GM18526 (cell line): ENCODE results near the gene SPOCK2.

ENCODE experiments used
- POLR2A ChIP-seq: IDR thresholded peaks from 3 replicates; pipeline ENCODE4 v1.6.1; 2011; ENCODE audit not compliant: insufficient read length; ENCODE audit errors: extremely low read depth

Gene SPOCK2

DNA sequence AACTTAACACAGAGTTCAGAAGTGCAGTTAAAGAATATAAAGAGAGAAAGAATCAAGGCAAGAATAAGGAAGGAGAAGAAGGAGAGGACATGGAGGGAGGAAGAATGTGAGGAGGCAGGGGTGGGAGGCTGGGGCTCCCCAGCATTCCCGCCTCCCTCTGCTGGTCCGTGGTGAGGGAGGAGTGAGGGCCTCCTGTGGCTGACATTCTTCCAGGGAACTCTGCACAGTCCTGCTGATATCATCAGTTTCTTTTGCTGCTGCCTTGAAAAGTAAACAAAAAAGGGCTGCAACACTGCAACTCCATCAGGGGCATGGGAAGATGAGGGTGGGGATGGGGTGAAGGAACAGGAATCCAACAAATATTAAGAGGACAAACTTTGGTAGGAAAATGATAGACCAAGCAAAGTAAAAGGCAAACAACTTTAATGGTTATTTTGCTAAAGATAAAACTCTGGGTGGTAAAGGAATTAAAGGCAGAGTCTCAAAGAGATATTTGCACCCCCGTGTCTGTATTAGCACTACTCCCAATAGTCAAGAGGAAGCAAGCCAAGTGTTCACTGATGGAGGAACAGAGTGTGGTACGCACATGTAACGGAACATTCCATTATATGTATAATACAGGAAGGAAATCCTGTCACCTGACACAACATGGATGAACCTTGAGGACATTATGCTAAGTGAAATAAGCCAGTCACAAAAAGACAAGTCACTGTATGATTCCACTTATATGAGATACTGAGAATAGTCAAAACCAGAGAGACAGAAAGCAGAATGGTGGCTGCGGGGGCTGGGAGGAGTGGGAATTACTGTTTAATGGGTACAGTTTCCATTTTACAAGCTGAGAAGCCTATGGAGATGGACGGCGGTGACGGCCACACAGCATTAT is 8.0 kb upstream of the SPOCK2 start:
- no peak for TF ChIP-seq POLR2A

DNA sequence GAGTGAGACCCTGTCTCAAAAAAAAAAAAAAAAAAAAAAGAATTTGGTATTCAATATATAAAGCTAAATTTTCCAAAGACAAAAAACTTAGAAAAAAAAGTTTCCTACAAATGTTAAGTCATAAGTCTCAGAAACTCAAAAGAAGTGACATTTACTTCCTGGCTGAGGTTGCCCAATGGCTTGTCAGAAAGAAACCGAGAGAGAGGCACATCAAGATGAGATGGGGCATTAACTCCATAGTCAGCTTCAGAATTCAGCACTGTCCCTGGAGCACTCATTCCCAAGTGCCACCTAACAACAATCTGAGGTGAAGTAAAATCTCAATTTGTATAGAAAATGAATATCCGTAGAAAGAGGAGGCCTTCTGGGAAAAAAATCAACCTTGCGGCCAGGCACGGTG is 6.8 kb upstream of the SPOCK2 start:
- no peak for TF ChIP-seq POLR2A

DNA sequence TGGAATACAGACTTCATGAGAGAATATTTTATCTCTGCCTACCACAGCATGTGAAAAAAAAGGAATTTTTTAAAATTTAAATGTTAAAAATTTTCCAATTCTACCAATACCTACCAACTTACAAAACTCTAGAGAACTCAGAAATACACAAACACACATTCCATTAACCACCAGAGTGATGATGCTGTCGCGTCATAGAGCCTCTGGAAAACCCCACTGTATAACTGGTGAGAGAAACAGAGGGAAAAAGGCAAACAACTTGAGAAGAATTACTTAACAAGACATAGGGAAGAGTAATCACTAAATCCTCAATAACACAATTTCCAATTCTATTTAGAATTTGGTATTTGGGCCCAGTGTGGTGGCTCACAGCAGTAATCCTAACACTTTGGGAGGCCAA is 6.2 kb upstream of the SPOCK2 start:
- TF ChIP-seq POLR2A: no peak

DNA sequence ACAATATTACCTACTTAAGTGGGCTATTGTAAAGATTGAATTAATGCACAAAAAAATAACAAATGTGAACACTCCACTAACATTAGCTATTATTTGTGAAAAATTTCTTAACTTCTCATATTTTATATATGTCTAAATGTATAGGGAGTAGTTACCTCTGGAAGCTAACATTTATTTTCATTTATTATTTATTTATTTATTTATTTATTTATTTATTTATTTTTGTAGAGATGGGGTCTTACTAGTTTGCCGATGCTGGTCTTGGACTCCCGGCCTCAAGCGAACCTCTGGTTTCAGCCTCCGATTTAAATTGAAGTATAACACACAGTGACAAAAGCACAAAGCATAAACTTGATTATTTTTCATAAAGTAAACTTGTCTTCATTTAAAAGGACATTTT is 5.1 kb upstream of the SPOCK2 start:
- no peak for TF ChIP-seq POLR2A

DNA sequence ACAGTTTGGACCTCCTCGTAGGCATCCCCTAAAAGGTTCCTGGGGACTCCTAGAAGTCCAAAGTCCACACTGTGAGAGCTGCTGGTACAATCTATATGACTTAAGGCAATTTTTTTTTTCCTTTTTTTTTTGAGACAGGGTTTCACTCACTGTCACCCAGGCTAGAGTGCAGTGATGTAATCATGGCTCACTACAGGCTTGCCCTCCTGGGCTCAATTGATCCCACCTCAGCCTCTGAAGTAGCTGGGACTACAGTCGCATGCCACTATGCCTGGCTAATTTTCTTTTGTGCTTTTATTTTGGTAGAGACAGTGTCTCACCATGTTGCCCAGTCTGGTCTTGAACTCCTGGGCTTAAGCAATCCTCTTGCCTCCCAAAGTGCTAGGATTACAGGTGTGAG is 4.6 kb upstream of the SPOCK2 start:
- no peak for TF ChIP-seq POLR2A

DNA sequence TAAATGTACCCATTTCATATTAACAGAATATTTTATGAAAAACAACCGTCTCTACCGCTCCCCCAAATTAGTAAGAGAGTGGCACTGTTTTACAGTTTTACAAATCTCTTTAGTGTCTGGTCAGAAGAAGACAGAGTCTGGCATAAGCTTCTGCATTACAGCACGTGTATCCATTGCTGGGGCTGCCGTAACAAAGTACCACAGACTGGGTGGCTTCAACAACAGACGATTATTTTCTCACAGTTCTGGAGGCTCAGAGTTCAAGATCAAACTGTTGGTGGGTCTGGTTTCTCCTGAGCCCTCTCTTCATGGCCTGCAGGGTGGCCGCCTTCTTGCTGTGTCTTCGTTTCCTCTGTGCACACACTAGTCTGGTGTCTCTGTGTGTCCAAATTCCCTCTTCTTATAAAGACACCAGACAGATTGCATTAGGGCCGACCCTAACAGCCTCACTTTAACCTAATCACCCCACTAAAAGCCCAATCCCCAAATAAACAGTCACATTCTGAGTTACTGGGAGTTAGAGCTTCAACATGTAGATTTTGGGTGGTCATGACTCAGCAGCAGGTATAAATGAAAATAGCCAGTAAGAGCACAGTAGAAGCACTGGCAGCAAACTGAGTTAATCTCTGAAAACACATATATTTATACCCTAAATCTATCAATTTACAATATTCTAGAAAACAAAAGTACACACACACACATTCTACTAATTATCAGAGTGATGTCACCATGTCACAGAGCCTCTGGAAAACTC is 4.0 kb upstream of the SPOCK2 start:
- no peak for TF ChIP-seq POLR2A

DNA sequence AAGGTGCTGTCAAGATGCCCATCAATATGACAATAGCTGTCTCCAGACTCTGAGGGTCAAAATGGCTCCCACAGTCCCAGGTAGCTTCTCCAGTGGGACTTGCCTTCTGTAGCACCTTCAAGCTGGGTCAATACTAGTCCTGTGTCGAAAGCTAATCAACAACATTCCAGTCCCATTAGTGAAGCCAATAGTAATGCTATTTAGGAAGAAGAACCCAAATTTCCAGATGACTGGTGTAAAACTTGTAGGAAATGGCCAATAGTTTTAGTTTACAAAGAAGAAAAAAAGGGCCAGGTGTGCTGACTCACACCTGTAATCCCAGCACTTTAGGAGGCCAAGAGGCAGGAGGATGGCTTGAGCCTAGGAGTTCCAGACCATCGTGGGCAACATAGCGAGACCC is 2.0 kb upstream of the SPOCK2 start:
- no peak for TF ChIP-seq POLR2A

DNA sequence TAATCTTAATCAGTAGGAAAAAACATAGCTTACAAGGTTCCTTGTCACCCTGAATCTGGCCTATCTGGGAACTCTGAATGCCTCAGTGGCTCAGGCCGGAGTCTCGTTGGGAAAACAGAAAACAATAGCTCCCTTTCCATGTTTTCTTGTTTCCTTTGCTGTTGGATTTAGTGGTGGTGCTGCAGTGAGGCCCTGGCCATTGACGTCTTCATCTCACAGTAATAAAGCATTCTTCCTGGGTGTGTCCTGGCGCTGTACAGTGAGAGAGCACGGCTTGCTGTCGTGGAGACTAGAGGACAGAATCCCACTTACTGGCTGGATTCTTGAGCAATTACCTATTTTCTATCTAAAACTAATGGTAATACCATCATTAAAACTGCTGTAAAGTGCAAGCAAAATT is 1.3 kb upstream of the SPOCK2 start:
- no peak for TF ChIP-seq POLR2A

DNA sequence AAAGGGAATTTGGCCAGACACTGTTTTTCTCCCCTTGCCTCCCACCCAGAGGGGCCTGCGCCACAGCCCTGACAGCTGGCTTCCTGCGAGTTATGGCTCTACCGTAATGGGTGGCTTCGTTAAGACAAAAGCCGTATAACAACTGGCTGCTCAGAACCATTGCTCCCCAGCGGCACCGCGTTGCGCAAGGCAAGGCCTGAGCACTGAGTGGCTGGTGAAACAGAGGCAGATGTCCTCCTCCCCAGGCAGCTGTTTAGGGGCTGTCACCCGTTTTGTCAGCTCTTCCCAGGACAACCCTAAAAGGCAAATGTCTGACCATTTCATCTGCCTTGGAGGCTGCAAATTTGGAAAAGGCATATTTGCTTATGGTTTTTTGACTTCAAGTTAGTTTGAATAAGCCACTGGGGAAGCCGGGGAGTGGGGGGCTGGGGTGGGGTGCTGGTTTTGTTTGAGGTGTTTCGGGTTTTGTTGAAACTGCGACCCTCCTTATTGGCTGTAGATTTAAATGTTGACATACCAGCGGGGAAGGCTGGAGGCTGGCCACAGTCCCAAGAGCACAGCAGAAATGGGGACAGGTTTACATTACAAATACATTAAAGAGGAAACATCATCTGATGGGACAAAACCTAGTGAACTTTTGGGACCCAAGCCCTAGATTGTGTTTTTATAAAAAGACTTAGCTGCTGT is 681 bp upstream of the SPOCK2 start:
- TF ChIP-seq POLR2A: no peak

DNA sequence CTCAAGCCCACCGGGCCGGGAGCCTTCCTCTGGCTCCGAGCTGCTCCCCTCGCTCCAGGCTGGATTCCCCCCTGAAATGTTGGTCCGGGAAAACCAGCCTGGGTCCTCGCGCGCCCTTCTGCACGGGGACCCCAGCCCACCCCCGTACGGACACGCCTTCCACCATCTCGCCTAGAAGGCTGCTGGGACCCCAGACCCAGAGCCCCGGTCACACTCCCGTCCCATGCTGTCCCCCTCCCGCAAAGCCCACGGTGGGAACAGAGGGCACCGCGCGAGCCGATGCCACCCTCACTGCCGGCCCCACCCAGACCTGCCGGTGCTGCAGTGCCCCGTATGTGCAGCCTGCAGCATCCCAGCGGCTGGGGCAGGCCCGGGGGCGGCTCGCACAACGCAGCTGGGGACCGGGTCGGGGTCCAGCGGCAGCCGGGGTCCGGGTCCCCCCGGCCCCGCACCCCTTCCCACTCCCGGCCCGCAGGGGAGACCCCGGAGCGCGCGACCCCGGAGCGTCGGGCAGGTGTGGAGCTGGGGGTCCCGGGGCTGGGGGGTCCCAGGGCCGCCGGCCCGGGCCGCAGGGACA is 871 bp downstream of the SPOCK2 start:
- no peak for TF ChIP-seq POLR2A

DNA sequence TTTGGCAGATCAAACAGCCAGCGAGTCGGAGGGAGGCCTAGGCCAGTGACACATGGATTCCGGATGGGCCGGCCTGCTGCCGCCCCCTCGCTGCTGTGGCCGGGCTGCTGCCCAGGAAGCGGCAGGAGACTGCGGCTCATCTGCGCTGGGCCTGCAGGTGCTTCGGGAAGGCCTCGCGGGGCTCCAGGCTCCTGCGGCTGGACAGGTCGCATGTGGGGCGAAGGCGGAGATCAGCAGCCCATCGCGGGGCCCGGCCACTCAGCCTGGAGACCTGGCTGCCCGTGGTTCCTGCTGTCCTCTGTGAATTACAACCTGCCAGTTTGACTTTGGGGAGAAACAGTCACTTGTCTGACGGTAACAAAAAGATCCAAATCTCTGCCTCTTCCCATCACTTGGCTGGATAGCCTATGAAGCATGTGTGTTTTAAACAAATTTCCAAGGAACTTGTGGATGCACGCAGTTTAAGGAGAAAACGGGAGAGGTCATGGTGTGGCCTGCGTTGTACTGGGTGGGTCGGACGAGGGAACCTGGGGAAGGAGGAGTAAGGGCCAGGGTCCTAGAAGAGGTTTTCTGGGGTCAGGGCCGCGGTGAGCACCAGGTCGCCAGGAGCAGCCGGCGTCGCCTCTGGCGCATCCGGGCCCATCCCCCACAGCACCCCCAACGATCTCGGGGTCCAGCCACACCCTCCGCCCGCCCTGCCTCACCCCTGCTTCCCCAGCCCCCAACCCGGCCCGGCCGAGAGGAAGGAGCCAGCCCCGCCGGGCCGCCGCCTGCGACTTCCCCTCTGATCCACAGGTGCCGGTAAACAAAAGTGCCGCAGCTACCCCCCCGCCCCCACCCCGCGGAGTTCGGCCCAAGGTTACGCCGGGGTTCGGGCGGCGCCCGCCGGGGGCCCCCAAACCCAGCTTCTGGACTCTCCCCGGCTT is 1.6 kb downstream of the SPOCK2 start:
- TF ChIP-seq POLR2A: no peak

DNA sequence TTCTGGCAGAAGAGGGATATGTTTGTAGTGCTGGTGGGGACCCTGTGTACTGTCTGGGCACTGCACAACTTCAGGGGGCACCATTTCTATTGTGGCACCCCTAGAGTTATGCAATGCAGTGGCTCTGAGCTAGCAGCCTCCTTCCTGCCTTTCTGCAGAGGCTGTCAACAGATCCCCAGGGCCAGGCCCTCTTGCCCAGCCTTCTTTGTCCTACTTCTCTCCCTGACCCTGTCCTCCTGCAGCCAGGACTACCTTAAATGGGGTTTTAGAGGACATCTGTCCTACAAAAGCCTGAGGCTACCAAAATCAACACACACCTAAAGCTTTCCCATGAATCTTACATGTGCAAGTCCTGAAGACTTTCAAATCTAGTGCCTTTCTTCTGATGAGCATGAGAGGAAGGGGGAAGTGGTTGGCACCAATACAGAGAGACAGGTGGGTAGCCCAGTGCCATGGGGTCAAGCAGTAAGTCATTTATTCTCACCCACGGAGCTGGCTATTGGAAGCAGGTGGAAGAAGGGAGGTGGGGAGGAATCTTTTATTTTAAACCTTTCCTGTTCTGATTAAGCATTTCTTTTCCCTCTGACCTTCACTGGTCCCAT is 2.4 kb downstream of the SPOCK2 start:
- TF ChIP-seq POLR2A: no peak

DNA sequence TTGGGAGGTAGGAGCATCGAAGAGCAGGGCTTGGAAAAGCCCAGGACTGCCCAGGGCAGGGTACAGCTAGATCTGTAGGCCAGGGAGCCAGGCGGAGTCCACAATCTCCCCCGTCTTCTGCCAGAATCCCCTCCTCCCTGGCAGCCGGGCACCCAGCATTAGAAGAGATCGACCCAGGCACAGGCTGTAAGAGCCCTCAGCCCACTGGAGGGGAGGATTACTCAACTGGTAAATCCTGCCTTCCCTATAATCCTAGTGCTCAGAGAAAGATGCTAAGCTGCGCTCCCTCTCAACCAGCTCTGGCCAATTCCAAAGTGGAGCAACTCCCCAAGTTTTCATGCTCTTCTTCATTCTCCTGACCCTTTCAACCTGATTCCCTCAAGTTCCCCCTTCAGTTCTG is 3.2 kb downstream of the SPOCK2 start:
- no peak for TF ChIP-seq POLR2A
